GM23338 (cell line): ENCODE results near the gene PYGO2. TPM values are rescaled to one million over a fixed set of nuclear protein-coding genes. Genes with fewer than 3 reads are reported as not detected.

Source experiments
- ATAC-seq: fragments of 200-7000 bp; cut with Tn5 transposase; 3 replicates; pipeline ENCODE4 v1.9.1; 2020
- DNase-seq: peaks from one replicate; pipeline ENCODE4 v3.0.0-alpha.2; 2015; ENCODE audit warnings: low spot score
- H2AFZ ChIP-seq: fragments of 200-600 bp; sonication (generic); 2 replicates; pipeline ENCODE4 v1.8.0; 2016; ENCODE audit warnings: antibody characterized with exemption, mild to moderate bottlenecking, moderate library complexity
- H3F3A ChIP-seq: fragments of 200-600 bp; sonication (generic); replicated peaks from 2 replicates; pipeline ENCODE4 v1.8.0; 2017; ENCODE audit warnings: antibody characterized with exemption, mixed run types, low read depth
- H3K27ac ChIP-seq: fragments of 200-600 bp; sonication (generic); 2 replicates; pipeline ENCODE4 v1.6.1; 2016; ENCODE audit warnings: low read depth
- H3K27me3 ChIP-seq: fragments of 200-600 bp; sonication (generic); 2 replicates; pipeline ENCODE4 v1.8.0; 2016; ENCODE audit warnings: mild to moderate bottlenecking, mixed run types, moderate library complexity; ENCODE audit not compliant: insufficient read depth
- H3K36me3 ChIP-seq: fragments of 200-600 bp; sonication (generic); 2 replicates; pipeline ENCODE4 v1.8.0; 2016; ENCODE audit warnings: mild to moderate bottlenecking; ENCODE audit not compliant: insufficient read depth
- H3K4me1 ChIP-seq: fragments of 200-600 bp; sonication (generic); 2 replicates; pipeline ENCODE4 v1.8.0; 2016; ENCODE audit warnings: mild to moderate bottlenecking, moderate library complexity; ENCODE audit not compliant: insufficient read depth
- H3K4me2 ChIP-seq: fragments of 200-600 bp; sonication (generic); 2 replicates; pipeline ENCODE4 v1.7.1; 2017; ENCODE audit warnings: mixed run types
- H3K4me3 ChIP-seq: fragments of 200-600 bp; sonication (generic); 2 replicates; pipeline ENCODE4 v1.6.1; 2016; ENCODE audit warnings: mixed run types
- H3K79me2 ChIP-seq: fragments of 200-600 bp; sonication (generic); replicated peaks from 2 replicates; pipeline ENCODE4 v1.8.0; 2017; ENCODE audit warnings: mild to moderate bottlenecking; ENCODE audit not compliant: insufficient read depth
- H3K9me2 ChIP-seq: fragments of 200-600 bp; sonication (generic); 2 replicates; pipeline ENCODE4 v1.8.0; 2017; ENCODE audit not compliant: insufficient read depth
- H4K20me1 ChIP-seq: fragments of 200-600 bp; sonication (generic); replicated peaks from 2 replicates; pipeline ENCODE4 v1.8.0; 2017; ENCODE audit warnings: mild to moderate bottlenecking; ENCODE audit not compliant: insufficient read depth
- H3K27ac Mint-ChIP-seq: 2 replicates; pipeline ENCODE4 v1.8.0; 2020; ENCODE audit warnings: inconsistent platforms, mild to moderate bottlenecking, moderate library complexity, mixed read lengths
- H3K27me3 Mint-ChIP-seq: 3 replicates; pipeline ENCODE4 v1.8.0; 2022; ENCODE audit warnings: low read depth, mild to moderate bottlenecking, moderate library complexity, mixed read lengths, inconsistent platforms; ENCODE audit not compliant: insufficient read depth, poor library complexity
- H3K36me3 Mint-ChIP-seq: 3 replicates; pipeline ENCODE4 v1.8.0; 2021; ENCODE audit warnings: low read depth, mild to moderate bottlenecking, inconsistent platforms, moderate library complexity, mixed read lengths
- H3K4me1 Mint-ChIP-seq: 3 replicates; pipeline ENCODE4 v1.8.0; 2020; ENCODE audit warnings: mild to moderate bottlenecking, inconsistent platforms, mixed read lengths
- H3K4me3 Mint-ChIP-seq: 3 replicates; pipeline ENCODE4 v1.8.0; 2021; ENCODE audit warnings: moderate library complexity, mild to moderate bottlenecking, inconsistent platforms, mixed read lengths
- H3K9me3 Mint-ChIP-seq: 3 replicates; pipeline ENCODE4 v1.8.0; 2020; ENCODE audit warnings: moderate library complexity, mild to moderate bottlenecking, inconsistent platforms, mixed read lengths
- CREB1 ChIP-seq: fragments of 250-450 bp; sonication (Bioruptor Pico); IDR thresholded peaks from 2 replicates; pipeline ENCODE4 v1.5.0; 2020; ENCODE audit warnings: low read depth, mild to moderate bottlenecking, moderate library complexity
- CTCF ChIP-seq, 2 experiments: fragments of 200-600 bp in 1 of 2; sonication (generic) in 1 of 2; conservative IDR thresholded peaks; 2 replicates each; pipeline versions ENCODE4 v1.5.1 to v1.6.1; 2016 to 2017; ENCODE audit warnings: antibody characterized with exemption in 2 of 2, low read depth in 2 of 2, mild to moderate bottlenecking in 2 of 2, moderate library complexity in 1 of 2
- ETS1 ChIP-seq: IDR thresholded peaks from 2 replicates; pipeline ENCODE4 v1.6.1; 2016; ENCODE audit warnings: antibody characterized with exemption
- EZH2 ChIP-seq: fragments of 200-600 bp; sonication (generic); IDR thresholded peaks from one replicate; pipeline ENCODE4 v1.8.0; 2017; ENCODE audit warnings: antibody characterized with exemption, mild to moderate bottlenecking, low read depth; ENCODE audit not compliant: unreplicated experiment
- EZH2phosphoT487 ChIP-seq: fragments of 200-600 bp; sonication (generic); IDR thresholded peaks from one replicate; pipeline ENCODE4 v1.8.1; 2018; ENCODE audit warnings: antibody characterized with exemption; ENCODE audit not compliant: unreplicated experiment
- JUNB ChIP-seq: IDR thresholded peaks from one replicate; pipeline ENCODE4 v1.6.1; 2016; ENCODE audit warnings: antibody characterized with exemption; ENCODE audit not compliant: unreplicated experiment
- NANOG ChIP-seq: IDR thresholded peaks from 2 replicates; pipeline ENCODE4 v1.6.1; 2016; ENCODE audit warnings: antibody characterized with exemption, borderline replicate concordance
- POLR2AphosphoS5 ChIP-seq: IDR thresholded peaks from 2 replicates; pipeline ENCODE4 v1.6.1; 2016; ENCODE audit warnings: antibody characterized with exemption, low read depth
- REST ChIP-seq: IDR thresholded peaks from one replicate; pipeline ENCODE4 v1.6.1; 2018; ENCODE audit warnings: antibody characterized with exemption; ENCODE audit not compliant: unreplicated experiment
- STAT1 ChIP-seq: IDR thresholded peaks from one replicate; pipeline ENCODE4 v1.6.1; 2016; ENCODE audit warnings: antibody characterized with exemption; ENCODE audit not compliant: unreplicated experiment
- ZNF114 ChIP-seq: fragments of 250-450 bp; sonication (Bioruptor Pico); IDR thresholded peaks from 2 replicates; pipeline ENCODE4 v1.5.0; 2020; ENCODE audit warnings: mild to moderate bottlenecking, moderate library complexity
- ZNF331 ChIP-seq: fragments of 250-450 bp; sonication (Bioruptor Pico); IDR thresholded peaks from 2 replicates; pipeline ENCODE4 v1.5.0; 2020; ENCODE audit warnings: low read depth, mild to moderate bottlenecking, moderate library complexity
- polyA plus RNA-seq: library from polyadenylated mRNA; unstranded; fragments of >200 nt; fragmentation: Nextera tagmentation; extraction: Ambion mirVana; gene quantifications from 2 replicates; pipeline ENCODE4 v1.2.1, GENCODE V29; 2016
- total RNA-seq: library from RNA; depleted of rRNA; stranded (reverse); fragments of >200 nt; shearing (Covaris generic); gene quantifications from 2 replicates; pipeline ENCODE4 v1.2.3, GENCODE V29; 2014

The PYGO2 gene
- total and polyA plus RNA-seq, 2 experiments from 2014 or later: 11.0 to 29.0 TPM

- H3K4me3 ChIP-seq: no peak overlapping the region
- DNase-seq (no peak), ATAC-seq (no peak)
- H3K9me2 ChIP-seq: no peaks in the 10 kb centered on the region
- Mint-ChIP-seq H3K27me3 (peaks cover 13% of the 10 kb centered on the region), H3K27ac (peak overlapping the region; percentile 35; the same call in 1 of the 2 replicates), H3K4me3 (no peak overlapping the region), H3K9me3 (no peaks in the 10 kb centered on the region; the same call in 2 of the 3 replicates), H3K4me1 (peaks cover 17% of the 10 kb centered on the region), H3K36me3 (peaks cover 65% of the 10 kb centered on the region)
- peaks cover 12% of the 10 kb centered on the region; the same call in 1 of the 2 replicates for H3F3A ChIP-seq
- H3K27me3 ChIP-seq: no peaks in the 10 kb centered on the region
- H3K4me1 ChIP-seq: peaks cover 9% of the 10 kb centered on the region
- TF ChIP-seq CTCF (conservative IDR thresholded peaks at IDR 0.05; ENCODE audit: low read depth in 2 of 2) (no peak), STAT1 (no peak)
- no peak overlapping the region for H3K27ac ChIP-seq
- peaks cover 19% of the 10 kb centered on the region; the same call in 1 of the 2 replicates for H4K20me1 ChIP-seq
- H3K36me3 ChIP-seq: peaks cover 9% of the 10 kb centered on the region; the same call in 1 of the 2 replicates
- peaks cover 51% of the 10 kb centered on the region for H3K79me2 ChIP-seq
- H3K4me2 ChIP-seq: no peak overlapping the region
- H2AFZ ChIP-seq: no peak overlapping the region
These were observed 26.7 kb upstream of the PYGO2 start for GRCh38 chr1:154988058-154988954.

GRCh38 chr1:154987326-154987725 is 25.7 kb upstream of the PYGO2 start:
- no peak for ATAC-seq
- peaks cover 9% of the 10 kb centered on the region; the same call in 1 of the 2 replicates for H3K36me3 ChIP-seq
- H3K4me3 Mint-ChIP-seq: no peak overlapping the region
- H3K36me3 Mint-ChIP-seq: peaks cover 61% of the 10 kb centered on the region
- no peaks in the 10 kb centered on the region for H3K9me2 ChIP-seq
- no peak overlapping the region for H3K27ac Mint-ChIP-seq
- peaks cover 9% of the 10 kb centered on the region for H3K4me1 ChIP-seq
- peaks cover 9% of the 10 kb centered on the region for H3K4me1 Mint-ChIP-seq
- no peaks in the 10 kb centered on the region; the same call in 2 of the 3 replicates for H3K9me3 Mint-ChIP-seq
- peaks cover 51% of the 10 kb centered on the region for H3K79me2 ChIP-seq
- peaks cover 19% of the 10 kb centered on the region; the same call in 1 of the 2 replicates for H4K20me1 ChIP-seq
- no peak overlapping the region for H3K4me3 ChIP-seq
- no peak overlapping the region for H2AFZ ChIP-seq
- H3F3A ChIP-seq: peaks cover 11% of the 10 kb centered on the region; the same call in 1 of the 2 replicates
- DNase-seq: no peak
- H3K4me2 ChIP-seq: no peak overlapping the region
- H3K27me3 ChIP-seq: no peaks in the 10 kb centered on the region
- no peak overlapping the region; the same call in 1 of the 2 replicates for H3K27ac ChIP-seq
- H3K27me3 Mint-ChIP-seq: peaks cover 9% of the 10 kb centered on the region
- no peak for TF ChIP-seq NANOG
- TF ChIP-seq STAT1: no peak
- no peak for TF ChIP-seq EZH2phosphoT487
- TF ChIP-seq CREB1 (CRISPR knock-in tag): no peak
- no peak for TF ChIP-seq POLR2AphosphoS5
- TF ChIP-seq ETS1: no peak
- TF ChIP-seq ZNF114 (CRISPR knock-in tag): no peak
- no peak for TF ChIP-seq REST
- TF ChIP-seq JUNB: no peak
- TF ChIP-seq ZNF331: no peak
- TF ChIP-seq EZH2: no peak
